Glutamatergic neuron (in vitro differentiated cells): Measurements from ENCODE around the gene UROS. TPM values are rescaled to one million over a fixed set of nuclear protein-coding genes. Genes with fewer than 3 reads are reported as not detected.

Experiments
- DNase-seq: peaks from one replicate; pipeline ENCODE4 v3.0.0; 2022
- H3K27ac Mint-ChIP-seq: one replicate; pipeline ENCODE4 v1.8.0; 2020; ENCODE audit warnings: mild to moderate bottlenecking, mixed read lengths, inconsistent platforms; ENCODE audit not compliant: unreplicated experiment
- H3K27me3 Mint-ChIP-seq: one replicate; pipeline ENCODE4 v1.8.0; 2020; ENCODE audit warnings: mild to moderate bottlenecking, moderate library complexity, mixed read lengths, inconsistent platforms; ENCODE audit not compliant: unreplicated experiment
- H3K36me3 Mint-ChIP-seq: one replicate; pipeline ENCODE4 v1.8.0; 2020; ENCODE audit warnings: mild to moderate bottlenecking, mixed read lengths, inconsistent platforms; ENCODE audit not compliant: unreplicated experiment
- H3K4me1 Mint-ChIP-seq: one replicate; pipeline ENCODE4 v1.8.0; 2020; ENCODE audit warnings: mild to moderate bottlenecking, low read depth, mixed read lengths, inconsistent platforms; ENCODE audit not compliant: unreplicated experiment
- H3K4me3 Mint-ChIP-seq: one replicate; pipeline ENCODE4 v1.8.0; 2020; ENCODE audit warnings: mild to moderate bottlenecking, mixed read lengths, inconsistent platforms; ENCODE audit not compliant: unreplicated experiment
- H3K9me3 Mint-ChIP-seq: one replicate; pipeline ENCODE4 v1.8.0; 2020; ENCODE audit warnings: mild to moderate bottlenecking, moderate library complexity, mixed read lengths, inconsistent platforms; ENCODE audit not compliant: unreplicated experiment
- CTCF ChIP-seq: fragments of 200-600 bp; sonication (generic); IDR thresholded peaks from one replicate; pipeline ENCODE4 v1.5.0; 2021; ENCODE audit not compliant: partially characterized antibody, unreplicated experiment
- total RNA-seq: library from RNA; stranded (reverse); fragmentation: NEBNext Ultra II Directional; extraction: Animal tissue kit (Norgen Biotek cat#: 25700); gene quantifications from one replicate; pipeline ENCODE4 v1.2.1, GENCODE V29; 2021; ENCODE audit not compliant: unreplicated experiment

The UROS gene
- total RNA-seq, 1 donor from 2014 or later = 48.0 TPM

- H3K4me1 Mint-ChIP-seq = peaks cover 3% of the 10 kb centered on the region
- H3K4me3 Mint-ChIP-seq = no peak overlapping the region
- H3K36me3 Mint-ChIP-seq = peaks cover 18% of the 10 kb centered on the region
- no peak for TF ChIP-seq CTCF
- peaks cover 10% of the 10 kb centered on the region for H3K9me3 Mint-ChIP-seq
- no peak overlapping the region for H3K27ac Mint-ChIP-seq
- peaks cover 7% of the 10 kb centered on the region for H3K27me3 Mint-ChIP-seq
- no peak for DNase-seq
Observed at GRCh38 chr10:125774581-125775191, 48.4 kb downstream of the UROS start.

- TF ChIP-seq CTCF = no peak
- Mint-ChIP-seq H3K27ac (no peak overlapping the region), H3K4me3 (no peak overlapping the region), H3K9me3 (peaks cover 7% of the 10 kb centered on the region), H3K4me1 (peaks cover 3% of the 10 kb centered on the region), H3K27me3 (peaks cover 7% of the 10 kb centered on the region), H3K36me3 (peaks cover 13% of the 10 kb centered on the region)
- no peak for DNase-seq
Observed at GRCh38 chr10:125773687-125774543, 49.1 kb downstream of the UROS start.

GRCh38 chr10:125772864-125773180 lies 50.2 kb downstream of the UROS start:
- no peak overlapping the region for H3K4me3 Mint-ChIP-seq
- TF ChIP-seq CTCF = no peak
- H3K36me3 Mint-ChIP-seq = peaks cover 4% of the 10 kb centered on the region
- peaks cover 3% of the 10 kb centered on the region for H3K4me1 Mint-ChIP-seq
- no peak overlapping the region for H3K27ac Mint-ChIP-seq
- no peak for DNase-seq
- peaks cover 7% of the 10 kb centered on the region for H3K27me3 Mint-ChIP-seq
- peaks cover 6% of the 10 kb centered on the region for H3K9me3 Mint-ChIP-seq

- Mint-ChIP-seq H3K27ac (no peak overlapping the region), H3K9me3 (peaks cover 6% of the 10 kb centered on the region), H3K27me3 (peaks cover 7% of the 10 kb centered on the region), H3K4me1 (peaks cover 3% of the 10 kb centered on the region), H3K36me3 (peaks cover 4% of the 10 kb centered on the region), H3K4me3 (no peak overlapping the region)
- no peak for TF ChIP-seq CTCF
- DNase-seq = no peak
Observed at GRCh38 chr10:125772112-125772863, 50.8 kb downstream of the UROS start.
